HUES64 (cell line): Measurements from ENCODE around the gene OTX1.
A peak's percentile ranks its signal among the peaks of the same experiment; 100 is the strongest.

Experiments used
- H3K27ac ChIP-seq: 2 replicates; pipeline ENCODE4 v1.7.0; 2013; ENCODE audit warnings: low read depth, low read length, inconsistent platforms
- H3K27me3 ChIP-seq: 2 replicates; pipeline ENCODE4 v1.6.1; 2013; ENCODE audit warnings: mild to moderate bottlenecking, low read length; ENCODE audit not compliant: insufficient read depth
- H3K36me3 ChIP-seq: 2 replicates; pipeline ENCODE4 v1.6.1; 2013; ENCODE audit warnings: mild to moderate bottlenecking, low read length; ENCODE audit not compliant: insufficient read depth
- H3K4me1 ChIP-seq: 2 replicates; pipeline ENCODE4 v1.6.1; 2013; ENCODE audit warnings: mild to moderate bottlenecking, low read length, moderate library complexity; ENCODE audit not compliant: insufficient read depth
- H3K4me3 ChIP-seq: 2 replicates; pipeline ENCODE4 v1.5.1; 2013; ENCODE audit warnings: mild to moderate bottlenecking, low read length, moderate library complexity
- H3K9ac ChIP-seq: 2 replicates; pipeline ENCODE4 v1.6.1; 2013; ENCODE audit warnings: mild to moderate bottlenecking, low read depth, low read length
- H3K9me3 ChIP-seq: 2 replicates; pipeline ENCODE4 v1.6.1; 2013; ENCODE audit warnings: low read depth, low read length; ENCODE audit not compliant: insufficient read depth
- WGBS: fragments of 150-250, 120-280 bp; methylation state at CpG from one replicate; pipeline ENCODE4 v1.1.7; 2013; ENCODE audit warnings: missing lambda C conversion rate; 5-methylcytosine and 5-hydroxymethylcytosine counted together

Gene OTX1

GRCh38 chr2:63046961-63047320 is 3.7 kb upstream of the OTX1 start:
- H3K27me3 ChIP-seq = peaks cover 76% of the 10 kb centered on the region
- no peaks in the 10 kb centered on the region for H3K9me3 ChIP-seq
- no peak overlapping the region for H3K27ac ChIP-seq
- peak overlapping the region; percentile 82 for H3K4me3 ChIP-seq
- no peaks in the 10 kb centered on the region for H3K36me3 ChIP-seq
- no peak overlapping the region; the same call in 1 of the 2 replicates for H3K9ac ChIP-seq
- 4% methylated on average over 8 of the region's 8 CpGs for WGBS
- peaks cover 44% of the 10 kb centered on the region for H3K4me1 ChIP-seq

GRCh38 chr2:63047321-63048279 is 3.0 kb upstream of the OTX1 start:
- no peaks in the 10 kb centered on the region for H3K9me3 ChIP-seq
- peaks cover 39% of the 10 kb centered on the region for H3K4me1 ChIP-seq
- H3K27ac ChIP-seq = no peak overlapping the region
- H3K4me3 ChIP-seq = peak overlapping the region; percentile 82
- WGBS = under 1% methylated on average over 71 of the region's 71 CpGs
- H3K27me3 ChIP-seq = peaks cover 83% of the 10 kb centered on the region
- H3K36me3 ChIP-seq = no peaks in the 10 kb centered on the region
- H3K9ac ChIP-seq = peak overlapping the region; percentile 35; the same call in 1 of the 2 replicates

GRCh38 chr2:63048367-63049171 is 2.1 kb upstream of the OTX1 start:
- peaks cover 92% of the 10 kb centered on the region for H3K27me3 ChIP-seq
- H3K4me3 ChIP-seq = peak overlapping the region; percentile 82
- H3K4me1 ChIP-seq = peaks cover 35% of the 10 kb centered on the region

GRCh38 chr2:63049211-63049969 is 1.2 kb upstream of the OTX1 start:
- peak overlapping the region; percentile 66 for H3K9ac ChIP-seq
- WGBS = under 1% methylated on average over 39 of the region's 39 CpGs

More at GRCh38 chr2:63048367-63049171, 2.1 kb upstream of the OTX1 start:
- Histone ChIP-seq H3K9me3 (no peaks in the 10 kb centered on the region), H3K9ac (peak overlapping the region; percentile 35; the same call in 1 of the 2 replicates), H3K36me3 (no peaks in the 10 kb centered on the region), H3K27ac (no peak overlapping the region)
- WGBS = 1% methylated on average over 61 of the region's 61 CpGs

GRCh38 chr2:63049970-63050333 is 678 bp upstream of the OTX1 start:
- peak overlapping the region; percentile 82 for H3K4me3 ChIP-seq
- no peaks in the 10 kb centered on the region for H3K9me3 ChIP-seq
- H3K27me3 ChIP-seq = peaks cover 99% of the 10 kb centered on the region
- no peaks in the 10 kb centered on the region for H3K36me3 ChIP-seq
- H3K4me1 ChIP-seq = peaks cover 31% of the 10 kb centered on the region
- peak overlapping the region; percentile 66 for H3K9ac ChIP-seq
- under 1% methylated on average over 31 of the region's 31 CpGs for WGBS
- no peak overlapping the region for H3K27ac ChIP-seq

More at GRCh38 chr2:63049211-63049969, 1.2 kb upstream of the OTX1 start:
- no peaks in the 10 kb centered on the region for H3K9me3 ChIP-seq
- H3K27ac ChIP-seq = no peak overlapping the region
- H3K4me3 ChIP-seq = peak overlapping the region; percentile 82
- peaks cover 99% of the 10 kb centered on the region for H3K27me3 ChIP-seq
- H3K4me1 ChIP-seq = peaks cover 31% of the 10 kb centered on the region
- H3K36me3 ChIP-seq = no peaks in the 10 kb centered on the region

- WGBS = 1% methylated on average over 42 of the region's 42 CpGs
- H3K27me3 ChIP-seq = peaks cover 99% of the 10 kb centered on the region
- H3K9me3 ChIP-seq = no peaks in the 10 kb centered on the region
- no peak overlapping the region for H3K9ac ChIP-seq
- no peaks in the 10 kb centered on the region for H3K36me3 ChIP-seq
- peak overlapping the region; percentile 82 for H3K4me3 ChIP-seq
- H3K27ac ChIP-seq = no peak overlapping the region
- H3K4me1 ChIP-seq = peaks cover 22% of the 10 kb centered on the region
Measured at GRCh38 chr2:63051042-63051794, 588 bp downstream of the OTX1 start.

- no peaks in the 10 kb centered on the region for H3K36me3 ChIP-seq
- peak overlapping the region; percentile 82 for H3K4me3 ChIP-seq
- 3% methylated on average over 42 of the region's 42 CpGs for WGBS
- peaks cover 99% of the 10 kb centered on the region for H3K27me3 ChIP-seq
- no peak overlapping the region for H3K27ac ChIP-seq
- H3K4me1 ChIP-seq = peaks cover 22% of the 10 kb centered on the region
- H3K9ac ChIP-seq = peak overlapping the region; percentile 10; the same call in 1 of the 2 replicates
- no peaks in the 10 kb centered on the region for H3K9me3 ChIP-seq
Measured at GRCh38 chr2:63051795-63052333, 1.2 kb downstream of the OTX1 start.

GRCh38 chr2:63052411-63053080 is 1.9 kb downstream of the OTX1 start:
- WGBS = 7% methylated on average over 27 of the region's 27 CpGs
- no peaks in the 10 kb centered on the region for H3K36me3 ChIP-seq
- peaks cover 25% of the 10 kb centered on the region for H3K4me1 ChIP-seq
- H3K9me3 ChIP-seq = no peaks in the 10 kb centered on the region
- no peak overlapping the region for H3K9ac ChIP-seq
- H3K4me3 ChIP-seq = peak overlapping the region; percentile 82
- H3K27ac ChIP-seq = no peak overlapping the region
- H3K27me3 ChIP-seq = peaks cover 99% of the 10 kb centered on the region

GRCh38 chr2:63053081-63053888 is 2.7 kb downstream of the OTX1 start:
- 3% methylated on average over 29 of the region's 34 CpGs for WGBS
- H3K27me3 ChIP-seq = peaks cover 99% of the 10 kb centered on the region
- H3K27ac ChIP-seq = no peak overlapping the region
- no peaks in the 10 kb centered on the region for H3K9me3 ChIP-seq
- H3K36me3 ChIP-seq = no peaks in the 10 kb centered on the region
- H3K4me1 ChIP-seq = peaks cover 31% of the 10 kb centered on the region
- peak overlapping the region; percentile 82 for H3K4me3 ChIP-seq
- no peak overlapping the region for H3K9ac ChIP-seq
